VCaP (cell line): ENCODE data around the gene NACC2.

Experiments
- H3K27ac ChIP-seq: fragments of 450-650 bp; 2 replicates; pipeline ENCODE4 v1.5.1; 2017
- TF ChIP-seq, protein P1 (sequence below): fragments of 450-650 bp; conservative IDR thresholded peaks from 2 replicates; pipeline ENCODE4 v1.5.1; 2017; ENCODE audit warnings: mild to moderate bottlenecking, moderate library complexity

The NACC2 gene

DNA sequence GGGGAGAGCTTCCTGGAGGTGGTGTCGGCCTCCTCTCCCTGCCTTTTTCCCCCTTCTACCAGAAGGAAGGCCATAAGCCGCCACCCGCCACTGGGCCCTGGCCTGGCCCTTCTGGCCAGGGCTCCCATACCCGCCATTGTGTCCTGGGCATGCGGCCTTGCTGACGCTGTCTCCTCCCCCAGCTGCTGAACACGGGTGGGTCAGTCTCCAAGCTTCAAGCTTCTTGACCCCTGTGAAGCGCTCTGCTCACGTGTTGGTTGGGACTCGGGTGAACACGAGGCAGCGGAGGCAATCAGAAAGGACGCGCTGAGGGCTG is 109.7 kb downstream of the NACC2 start:
- TF ChIP-seq, protein P1, sequence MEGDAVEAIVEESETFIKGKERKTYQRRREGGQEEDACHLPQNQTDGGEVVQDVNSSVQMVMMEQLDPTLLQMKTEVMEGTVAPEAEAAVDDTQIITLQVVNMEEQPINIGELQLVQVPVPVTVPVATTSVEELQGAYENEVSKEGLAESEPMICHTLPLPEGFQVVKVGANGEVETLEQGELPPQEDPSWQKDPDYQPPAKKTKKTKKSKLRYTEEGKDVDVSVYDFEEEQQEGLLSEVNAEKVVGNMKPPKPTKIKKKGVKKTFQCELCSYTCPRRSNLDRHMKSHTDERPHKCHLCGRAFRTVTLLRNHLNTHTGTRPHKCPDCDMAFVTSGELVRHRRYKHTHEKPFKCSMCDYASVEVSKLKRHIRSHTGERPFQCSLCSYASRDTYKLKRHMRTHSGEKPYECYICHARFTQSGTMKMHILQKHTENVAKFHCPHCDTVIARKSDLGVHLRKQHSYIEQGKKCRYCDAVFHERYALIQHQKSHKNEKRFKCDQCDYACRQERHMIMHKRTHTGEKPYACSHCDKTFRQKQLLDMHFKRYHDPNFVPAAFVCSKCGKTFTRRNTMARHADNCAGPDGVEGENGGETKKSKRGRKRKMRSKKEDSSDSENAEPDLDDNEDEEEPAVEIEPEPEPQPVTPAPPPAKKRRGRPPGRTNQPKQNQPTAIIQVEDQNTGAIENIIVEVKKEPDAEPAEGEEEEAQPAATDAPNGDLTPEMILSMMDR, result no peak
- H3K27ac ChIP-seq, result no peak overlapping the region

DNA sequence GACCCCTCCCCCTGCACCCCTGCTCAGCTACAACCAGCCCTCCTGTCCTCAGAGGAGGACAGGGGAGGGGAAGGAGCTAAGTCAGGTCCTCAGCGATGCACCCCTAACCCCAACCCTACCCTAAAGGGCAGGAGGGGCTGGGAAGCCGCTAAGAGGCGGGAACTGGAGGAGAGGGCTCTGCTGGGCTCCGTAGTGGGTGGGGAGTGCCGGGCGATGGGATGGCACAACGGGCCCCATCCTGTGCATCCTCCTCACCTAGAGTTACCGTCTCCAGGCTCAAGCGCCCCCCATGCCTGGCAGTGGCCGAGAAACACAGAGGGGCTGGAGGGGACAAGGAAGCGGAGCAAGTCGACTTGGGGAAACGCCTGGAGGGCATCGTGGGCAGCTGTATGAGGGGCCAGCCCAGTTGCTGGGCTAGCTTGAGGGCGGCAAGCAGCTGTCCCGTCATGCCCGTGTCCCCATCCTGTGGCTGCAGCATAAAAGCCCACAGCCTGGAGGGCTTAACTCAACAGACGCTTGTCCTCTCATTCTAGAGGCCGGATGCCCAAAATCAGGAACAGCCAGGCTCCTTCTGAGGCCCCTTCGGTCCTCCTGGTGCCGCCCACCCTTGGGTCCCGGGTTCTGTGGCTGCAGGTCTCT is 110.9 kb downstream of the NACC2 start:
- H3K27ac ChIP-seq, result peak overlapping the region; percentile 41
- TF ChIP-seq, protein P1, result no peak

DNA sequence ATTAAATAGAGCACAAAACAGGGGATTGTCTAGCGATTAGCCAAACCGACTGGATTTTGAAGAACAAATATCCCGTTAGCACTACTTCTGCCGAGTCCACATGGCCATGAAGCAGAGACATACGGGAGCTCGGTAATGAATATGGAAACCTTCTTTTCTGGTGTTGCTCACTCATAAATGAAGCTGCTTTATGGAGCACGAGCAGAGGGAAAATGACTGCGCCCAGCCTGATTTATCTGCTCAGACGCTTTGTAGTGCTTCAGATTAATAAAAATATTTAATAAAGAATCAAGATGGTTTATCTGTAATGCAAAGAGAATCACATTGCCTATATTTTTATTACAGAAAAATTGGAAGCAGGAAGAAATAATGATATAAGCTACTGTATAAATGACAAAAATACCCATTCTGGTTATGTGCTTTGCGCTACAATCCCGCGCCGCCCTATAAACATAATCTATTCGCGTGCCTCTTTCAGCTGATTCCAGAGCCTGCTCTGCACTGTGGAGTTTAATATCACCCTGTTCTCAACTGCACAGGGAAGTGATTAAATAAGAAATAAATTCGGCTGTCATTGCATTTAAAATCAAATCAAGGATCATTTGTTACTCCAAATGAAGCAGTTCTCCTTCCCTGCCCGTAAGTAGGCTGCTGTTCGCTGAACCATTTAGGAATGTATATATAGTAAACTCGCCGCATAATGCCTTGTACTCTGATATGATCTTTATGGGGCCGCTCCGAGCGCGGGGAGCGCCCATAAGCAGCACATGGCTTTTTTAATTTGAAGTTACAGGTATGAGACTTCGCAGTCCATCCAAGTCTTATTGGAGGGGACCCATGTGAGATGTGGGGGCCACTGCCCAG is 111.6 kb downstream of the NACC2 start:
- H3K27ac ChIP-seq, result peak overlapping the region; percentile 41

DNA sequence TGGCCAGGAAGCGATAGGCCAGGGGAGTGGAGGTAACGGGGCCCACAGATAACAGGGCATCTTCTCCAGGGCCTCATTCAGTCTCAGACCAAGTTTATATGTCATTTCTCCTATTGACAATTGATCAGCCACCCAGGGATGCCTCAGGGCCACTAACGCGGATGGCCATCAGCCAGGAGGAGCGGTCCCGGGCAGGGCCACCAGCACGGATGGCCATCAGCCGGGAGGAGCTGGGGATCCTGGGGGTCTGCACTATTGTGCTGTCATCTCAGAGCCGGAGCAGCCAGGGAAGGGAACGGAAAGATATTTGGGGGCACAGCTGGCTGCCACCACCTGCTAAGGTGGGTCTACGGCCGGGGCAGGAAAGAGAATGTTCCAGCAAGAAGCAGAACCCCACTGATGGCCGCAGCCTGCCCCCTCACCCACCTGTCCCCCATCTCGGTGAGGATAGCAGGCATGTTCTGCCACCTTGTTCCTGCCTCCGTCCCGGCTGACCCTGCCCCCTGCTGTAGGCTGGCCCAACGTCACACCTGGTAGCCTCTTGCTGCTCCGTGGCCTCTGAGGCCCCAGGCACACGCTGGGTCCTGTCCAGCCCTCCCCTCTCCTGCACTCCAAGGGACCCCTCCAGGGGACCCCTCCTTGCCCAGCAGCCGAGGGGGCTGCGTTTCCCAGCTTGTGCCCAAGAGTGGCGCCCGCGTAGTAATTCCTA is 112.4 kb downstream of the NACC2 start:
- TF ChIP-seq, protein P1, result no peak

More for the DNA sequence above, 111.6 kb downstream of the NACC2 start:
- TF ChIP-seq, protein P1, result no peak

DNA sequence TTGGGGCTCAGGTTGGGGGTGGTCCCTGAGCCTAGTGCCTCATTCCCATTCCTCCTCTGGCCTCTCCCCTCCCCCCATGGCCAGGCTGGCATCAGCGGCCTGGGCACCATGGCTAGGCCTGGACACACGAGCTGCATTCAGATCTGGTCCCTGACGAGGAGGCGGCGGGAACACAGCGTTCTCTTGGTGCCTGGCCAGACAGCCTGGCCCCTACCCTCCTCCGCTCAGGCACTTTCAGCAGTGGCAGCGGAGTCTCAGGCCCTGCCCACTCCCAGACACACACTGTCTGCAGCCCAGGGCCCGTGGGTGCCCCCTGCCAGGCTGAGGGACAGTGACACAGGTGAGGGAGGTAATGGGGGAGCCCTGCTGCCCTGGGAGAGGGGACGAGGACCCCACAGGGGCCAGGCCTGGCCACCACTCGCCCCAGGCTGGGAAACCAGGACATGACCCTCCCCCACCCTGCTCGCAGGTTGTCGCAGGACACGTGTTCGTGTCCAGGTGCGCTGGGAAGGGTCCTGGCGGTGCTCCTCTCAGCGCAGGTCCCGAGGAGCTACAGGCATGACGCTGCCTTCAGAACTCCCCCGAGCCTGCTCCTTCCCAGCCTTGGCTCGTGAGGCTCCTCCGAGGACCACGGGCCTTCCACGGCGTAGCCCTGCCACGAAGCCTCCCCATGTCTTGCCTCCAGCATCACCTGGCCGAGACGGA is 114.0 kb downstream of the NACC2 start:
- no peak overlapping the region; the same call in 1 of the 2 replicates for H3K27ac ChIP-seq
- TF ChIP-seq, protein P1, result no peak

More for the DNA sequence above, 112.4 kb downstream of the NACC2 start:
- H3K27ac ChIP-seq, result peak overlapping the region; percentile 41; the same call in 1 of the 2 replicates

DNA sequence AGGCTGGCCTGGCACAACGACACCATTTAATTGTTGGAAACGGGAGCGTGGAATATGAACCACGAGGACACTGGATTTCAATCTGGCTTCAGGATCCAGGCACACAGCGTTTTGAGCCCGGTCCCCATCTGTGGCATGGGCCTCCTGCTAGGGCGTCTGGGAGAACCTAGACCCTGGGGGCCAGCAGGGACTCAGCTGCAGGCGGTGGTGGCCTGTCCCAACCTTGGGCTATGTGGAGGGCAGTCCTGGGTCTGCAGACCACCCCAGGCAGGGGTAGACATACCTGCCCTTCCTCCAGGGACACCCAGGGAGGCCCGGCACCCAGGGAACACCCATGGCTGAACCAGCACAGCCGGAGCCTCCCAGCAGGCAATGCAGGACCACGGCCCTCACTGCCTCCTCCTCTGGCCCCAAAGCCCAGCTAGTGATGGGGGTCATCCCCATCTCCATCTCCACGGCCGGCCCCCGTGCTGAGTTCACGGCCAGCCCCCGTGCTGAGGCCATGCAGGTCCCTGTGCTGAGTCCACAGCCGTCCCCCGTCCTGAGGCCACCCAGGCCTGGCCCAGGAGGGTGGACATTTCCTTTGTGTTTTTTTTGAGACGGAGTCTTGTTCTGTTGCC is 115.4 kb downstream of the NACC2 start:
- TF ChIP-seq, protein P1, result no peak
- H3K27ac ChIP-seq, result no peak overlapping the region
